ENCODE data around the gene KRTAP4-8. TPM values are rescaled to one million over a fixed set of nuclear protein-coding genes. Genes with fewer than 3 reads are reported as not detected.
"Not testable (repeated sequence)": the region's sequence is repeated elsewhere in the genome, so short reads cannot be mapped to it uniquely, and the experiment has no call there.

KRTAP4-8 gene
- total and polyA plus RNA-seq, 12 donors: not detected

- 63 to 80% (median 76%) methylated on average over 6 of the region's 6 CpGs for WGBS, 4 donors
- intact Hi-C loops (cut with DNase I): no loop called here
- Histone ChIP-seq H3K27ac (no peak overlapping the region), H3K27me3 (no peaks in the 10 kb centered on the region), H3K9me3 (replicated peaks in 1 of 3) (no peaks in the 10 kb centered on the region), H3K36me3 (replicated peaks in 1 of 2) (no peaks in the 10 kb centered on the region), H3K4me1 (replicated peaks in 1 of 2) (no peaks in the 10 kb centered on the region), H3K4me3 (no peak overlapping the region)
- TF ChIP-seq POLR2A (IDR thresholded peaks at IDR 0.05) (no peak), CTCF (IDR thresholded peaks at IDR 0.05) (no peak)
- no peak for DNase-seq
These were observed 539 bp upstream of the KRTAP4-8 start for GRCh38 chr17:41098481-41098880.

- intact Hi-C loops (cut with DNase I): no loop called here
- WGBS, 4 donors: 80 to 86% (median 82%) methylated on average over 7 of the region's 7 CpGs
- TF ChIP-seq CTCF (IDR thresholded peaks at IDR 0.05) (no peak), POLR2A (IDR thresholded peaks at IDR 0.05) (no peak)
- DNase-seq: no peak
- no peak overlapping the region for H3K27ac ChIP-seq
- H3K36me3 ChIP-seq (replicated peaks in 1 of 2): no peaks in the 10 kb centered on the region
- H3K9me3 ChIP-seq (replicated peaks in 1 of 3): no peaks in the 10 kb centered on the region
- no peak overlapping the region for H3K4me3 ChIP-seq
- no peaks in the 10 kb centered on the region for H3K4me1 ChIP-seq (replicated peaks in 1 of 2)
- H3K27me3 ChIP-seq: no peaks in the 10 kb centered on the region
These were observed 1.9 kb downstream of the KRTAP4-8 start for GRCh38 chr17:41096055-41096454.

GRCh38 chr17:41088760-41089352, 9.1 kb downstream of the KRTAP4-8 start:
- intact Hi-C loops (cut with DNase I); DNase-seq; H3K36me3 ChIP-seq (replicated peaks in 1 of 2); H3K9me3 ChIP-seq (replicated peaks in 1 of 3); H3K27me3 ChIP-seq; H3K27ac ChIP-seq; H3K4me3 ChIP-seq; H3K4me1 ChIP-seq (replicated peaks in 1 of 2): not testable (repeated sequence)
- WGBS, 4 donors: 40 to 64% (median 54%) methylated on average over 4 of the region's 4 CpGs

- H3K4me3 ChIP-seq; H3K27me3 ChIP-seq; H3K27ac ChIP-seq; intact Hi-C loops (cut with DNase I); H3K36me3 ChIP-seq (replicated peaks in 1 of 2); H3K4me1 ChIP-seq (replicated peaks in 1 of 2); H3K9me3 ChIP-seq (replicated peaks in 1 of 3); DNase-seq: not testable (repeated sequence)
- 71 to 81% (median 74%) methylated on average over 5 to 14 of the region's 14 CpGs for WGBS, 4 donors
These were observed 13.7 kb downstream of the KRTAP4-8 start, which contains the start of gene KRTAP4-7 for GRCh38 chr17:41084100-41084856. KRTAP4-7 (plus strand) TSS chr17:41084150; CDS start chr17:41084207, 57 bp downstream.

- DNase-seq; H3K27ac ChIP-seq; H3K4me1 ChIP-seq (replicated peaks in 1 of 2); H3K27me3 ChIP-seq; H3K36me3 ChIP-seq (replicated peaks in 1 of 2); H3K9me3 ChIP-seq (replicated peaks in 1 of 3); intact Hi-C loops (cut with DNase I); H3K4me3 ChIP-seq: not testable (repeated sequence)
- 68 to 87% (median 78%) methylated on average over 2 of the region's 2 CpGs for WGBS, 4 donors
These were observed 14.5 kb downstream of the KRTAP4-8 start for GRCh38 chr17:41083427-41083826.

All from adrenal gland (tissue), 12 donors.